ENCODE data around the gene TPK1. TPM values are rescaled to one million over a fixed set of nuclear protein-coding genes. Genes with fewer than 3 reads are reported as not detected.

The TPK1 gene
- total RNA-seq, 1 experiment from 2014 or later: 3.1 TPM

DNA sequence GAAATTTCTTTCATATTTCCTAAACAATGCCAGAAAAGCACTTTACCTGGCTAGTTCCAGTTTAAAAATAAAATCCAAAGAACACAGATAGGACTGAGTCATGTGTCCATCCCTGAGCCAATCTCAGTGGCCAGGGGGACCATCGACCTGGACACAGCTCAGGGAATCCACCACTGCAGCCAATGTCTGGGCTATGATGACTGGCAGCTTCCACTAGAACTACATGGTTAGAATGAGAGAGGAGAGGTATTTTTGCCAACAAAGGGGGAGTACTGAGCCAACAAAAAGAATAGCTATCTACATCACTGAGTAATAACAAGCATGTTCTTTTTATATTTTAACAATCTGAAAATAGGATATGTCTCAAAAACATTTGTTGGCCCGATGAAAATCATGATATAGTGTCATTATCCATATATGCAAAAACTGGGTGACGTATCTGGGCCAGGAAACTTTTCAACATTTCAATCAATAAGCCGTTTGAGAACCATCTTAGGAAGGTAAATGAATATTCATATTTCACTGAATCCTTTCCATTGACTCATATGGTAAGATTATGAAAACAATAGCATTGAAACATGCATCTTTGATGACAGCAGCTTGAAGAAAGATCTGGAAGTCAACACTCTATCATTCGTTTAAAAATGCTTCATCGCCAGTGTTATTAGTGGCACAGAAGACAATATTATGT lies 104.0 kb downstream of the TPK1 start:
- Histone ChIP-seq H3K27me3 (ENCODE audit: insufficient read depth, low read length) (no peaks in the 10 kb centered on the region), H4K20me1 (ENCODE audit: control insufficient read depth, insufficient read depth, insufficient read length) (no peaks in the 10 kb centered on the region), H3T11ph (ENCODE audit: low read length) (no peak overlapping the region), H3K4ac (ENCODE audit: low read depth, low read length) (no peak overlapping the region), H2BK12ac (ENCODE audit: insufficient read length, low read depth, low read length) (no peak overlapping the region), H2AFZ (ENCODE audit: low read length) (no peak overlapping the region), H2BK15ac (ENCODE audit: low read depth, low read length) (no peak overlapping the region), H3K14ac (ENCODE audit: insufficient read depth, low read length) (no peak overlapping the region), H3K4me1 (ENCODE audit: insufficient read depth, low read length) (no peaks in the 10 kb centered on the region), H3K56ac (ENCODE audit: insufficient read length, low read depth, low read length) (no peak overlapping the region), H3K79me1 (ENCODE audit: insufficient read depth, low read depth, low read length, poor library complexity, severe bottlenecking) (no peaks in the 10 kb centered on the region), H3K18ac (ENCODE audit: insufficient read length, low read depth, low read length) (no peak overlapping the region), H4K91ac (ENCODE audit: insufficient read length, low read depth, low read length) (no peak overlapping the region), H4K8ac (replicated peaks; ENCODE audit: insufficient read length, low read depth, low read length) (no peak overlapping the region), H3K9me3 (ENCODE audit: control insufficient read depth, low read depth, low read length) (peaks cover 8% of the 10 kb centered on the region), H3K23ac (ENCODE audit: insufficient read length, low read depth, low read length) (no peak overlapping the region), H3K9ac (ENCODE audit: extremely low read depth, insufficient read length, low read length) (no peak overlapping the region), H2BK5ac (ENCODE audit: insufficient read length, low read length) (no peak overlapping the region), H4K5ac (ENCODE audit: insufficient read length, low read depth, low read length) (no peak overlapping the region), H3K27ac (ENCODE audit: insufficient read length, low read depth, low read length) (no peak overlapping the region), H2AK5ac (ENCODE audit: insufficient read length, low read length) (no peak overlapping the region), H2BK120ac (ENCODE audit: low read depth, low read length, poor library complexity, severe bottlenecking) (no peak overlapping the region), H2BK20ac (ENCODE audit: low read depth, low read length, poor library complexity, severe bottlenecking) (no peak overlapping the region), H3K79me2 (ENCODE audit: insufficient read depth, low read length) (no peaks in the 10 kb centered on the region), H3K23me2 (ENCODE audit: insufficient read length, low read depth, low read length, poor library complexity, severe bottlenecking) (no peaks in the 10 kb centered on the region), H3K4me2 (ENCODE audit: insufficient read depth, insufficient read length, low read length) (no peak overlapping the region)
- Mint-ChIP-seq H3K27me3 (ENCODE audit: low read depth) (no peaks in the 10 kb centered on the region), H3K4me1 (no peaks in the 10 kb centered on the region), H3K4me3 (no peak overlapping the region), H3K9me3 (peaks cover 7 to 15% of the 10 kb centered on the region in 2 experiments), H3K36me3 (ENCODE audit: insufficient read depth in 1 of 3, low read depth in 3 of 3) (peaks cover 6 to 7% (median 7%) of the 10 kb centered on the region in 3 experiments; a peak in 6 of 7 replicates), H3K27ac (no peak overlapping the region)
- no CpG with 5 or more reads among the region's 6 CpGs for WGBS (ENCODE audit: extremely low coverage, insufficient read length, low lambda C conversion rate)
- TF ChIP-seq, protein P1, sequence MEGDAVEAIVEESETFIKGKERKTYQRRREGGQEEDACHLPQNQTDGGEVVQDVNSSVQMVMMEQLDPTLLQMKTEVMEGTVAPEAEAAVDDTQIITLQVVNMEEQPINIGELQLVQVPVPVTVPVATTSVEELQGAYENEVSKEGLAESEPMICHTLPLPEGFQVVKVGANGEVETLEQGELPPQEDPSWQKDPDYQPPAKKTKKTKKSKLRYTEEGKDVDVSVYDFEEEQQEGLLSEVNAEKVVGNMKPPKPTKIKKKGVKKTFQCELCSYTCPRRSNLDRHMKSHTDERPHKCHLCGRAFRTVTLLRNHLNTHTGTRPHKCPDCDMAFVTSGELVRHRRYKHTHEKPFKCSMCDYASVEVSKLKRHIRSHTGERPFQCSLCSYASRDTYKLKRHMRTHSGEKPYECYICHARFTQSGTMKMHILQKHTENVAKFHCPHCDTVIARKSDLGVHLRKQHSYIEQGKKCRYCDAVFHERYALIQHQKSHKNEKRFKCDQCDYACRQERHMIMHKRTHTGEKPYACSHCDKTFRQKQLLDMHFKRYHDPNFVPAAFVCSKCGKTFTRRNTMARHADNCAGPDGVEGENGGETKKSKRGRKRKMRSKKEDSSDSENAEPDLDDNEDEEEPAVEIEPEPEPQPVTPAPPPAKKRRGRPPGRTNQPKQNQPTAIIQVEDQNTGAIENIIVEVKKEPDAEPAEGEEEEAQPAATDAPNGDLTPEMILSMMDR (conservative IDR thresholded peaks at IDR 0.05): no peak
- no peak for DNase-seq

All from H9 (cell line).